ENCODE data around the gene SPATA46.
"Not testable (repeated sequence)": the region's sequence is repeated elsewhere in the genome, so short reads cannot be mapped to it uniquely, and the experiment has no call there.

Gene SPATA46

GRCh38 chr1:162360874-162361260, 15.8 kb downstream of the SPATA46 start:
- H3K4me1 ChIP-seq (ENCODE audit: control insufficient read depth, low read depth, low read length): no peaks in the 10 kb centered on the region
- H3K27ac ChIP-seq (ENCODE audit: low read length): no peak overlapping the region

DNA sequence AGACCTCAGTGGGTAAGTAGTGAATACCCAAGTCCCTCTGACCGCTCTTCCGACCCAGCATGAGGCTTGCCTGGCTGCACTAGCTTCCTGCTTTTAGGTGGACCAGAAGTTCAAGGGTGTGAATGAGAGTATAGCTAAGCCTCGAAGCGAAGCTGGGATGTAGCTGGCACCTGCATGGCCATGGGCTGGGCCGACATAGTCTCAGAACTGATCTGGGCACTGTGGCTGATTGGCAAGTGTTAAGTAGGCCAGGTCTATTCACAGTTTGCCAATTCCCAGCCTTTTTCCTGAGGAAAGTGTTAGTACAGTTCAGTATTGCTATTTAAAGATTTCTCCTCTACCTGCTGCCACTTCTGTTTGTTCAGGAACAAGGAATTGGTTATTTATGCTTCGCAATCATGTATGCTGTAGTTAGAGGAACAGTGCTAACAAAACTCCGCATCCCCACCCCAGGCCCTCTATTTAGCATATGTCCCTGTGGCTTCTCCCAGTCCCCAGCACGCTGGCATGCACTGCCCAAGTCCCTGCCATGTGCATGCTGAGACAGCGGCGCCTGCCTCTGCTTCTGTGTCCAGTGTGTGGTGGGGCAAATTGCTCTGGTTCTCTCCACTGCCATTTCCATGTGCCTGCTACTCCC, 16.3 kb downstream of the SPATA46 start:
- Histone ChIP-seq H3K27me3 (ENCODE audit: control insufficient read depth, insufficient read depth, low read length) (no peaks in the 10 kb centered on the region), H3K4me3 (ENCODE audit: low read length) (no peak overlapping the region), H3K9ac (ENCODE audit: low read length) (no peak overlapping the region), H3K27ac (ENCODE audit: low read length) (no peak overlapping the region), H3K9me3 (ENCODE audit: control insufficient read depth, low read depth, low read length) (no peaks in the 10 kb centered on the region), H3K36me3 (ENCODE audit: control insufficient read depth, low read depth, low read length) (no peaks in the 10 kb centered on the region), H3K4me1 (ENCODE audit: control insufficient read depth, low read depth, low read length) (no peaks in the 10 kb centered on the region)

More at GRCh38 chr1:162360874-162361260, 15.8 kb downstream of the SPATA46 start:
- Histone ChIP-seq H3K36me3 (ENCODE audit: control insufficient read depth, low read depth, low read length) (no peaks in the 10 kb centered on the region), H3K27me3 (ENCODE audit: control insufficient read depth, insufficient read depth, low read length) (no peaks in the 10 kb centered on the region), H3K9me3 (ENCODE audit: control insufficient read depth, low read depth, low read length) (no peaks in the 10 kb centered on the region), H3K4me3 (ENCODE audit: low read length) (no peak overlapping the region), H3K9ac (ENCODE audit: low read length) (no peak overlapping the region)

DNA sequence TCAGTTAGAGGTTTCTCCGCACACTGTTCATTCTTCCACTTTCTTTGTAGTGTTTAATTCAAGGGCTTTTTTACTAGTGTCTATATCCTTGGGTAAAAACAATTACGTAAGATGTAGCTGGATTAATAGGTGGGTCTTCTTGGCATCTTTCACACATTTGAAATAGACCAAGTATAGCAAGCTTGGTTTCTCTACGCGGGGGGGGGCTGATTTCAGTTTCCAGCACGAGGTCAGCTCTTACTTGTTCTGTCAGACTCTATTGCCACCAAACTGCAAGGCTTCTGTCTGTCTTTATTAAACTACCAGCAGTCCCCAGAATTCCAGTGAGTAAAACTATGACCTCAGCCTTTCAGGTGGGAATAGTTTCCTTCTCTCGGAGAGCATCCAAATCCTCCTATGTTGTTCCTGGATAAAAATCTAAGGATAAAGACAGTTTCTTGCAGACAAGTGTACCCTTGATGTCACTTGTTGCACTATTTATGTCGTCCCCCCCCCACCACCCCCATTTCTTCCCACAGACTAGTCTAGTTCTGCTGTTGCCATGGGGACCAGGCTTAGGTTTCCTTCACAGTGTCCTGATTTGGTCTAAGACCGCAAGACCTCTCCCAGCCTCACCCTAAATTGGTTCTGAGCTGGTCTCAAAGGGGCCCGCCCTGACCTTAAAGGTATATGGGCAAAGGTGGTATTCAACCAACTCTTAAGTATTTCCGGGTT, 17.0 kb downstream of the SPATA46 start:
- H3K36me3 ChIP-seq (ENCODE audit: control insufficient read depth, low read depth, low read length): no peaks in the 10 kb centered on the region
- no peaks in the 10 kb centered on the region for H3K4me1 ChIP-seq (ENCODE audit: control insufficient read depth, low read depth, low read length)
- H3K9ac ChIP-seq (ENCODE audit: low read length): no peak overlapping the region
- H3K27me3 ChIP-seq (ENCODE audit: control insufficient read depth, insufficient read depth, low read length): no peaks in the 10 kb centered on the region
- H3K9me3 ChIP-seq (ENCODE audit: control insufficient read depth, low read depth, low read length): no peaks in the 10 kb centered on the region
- H3K27ac ChIP-seq (ENCODE audit: low read length): no peak overlapping the region
- H3K4me3 ChIP-seq (ENCODE audit: low read length): no peak overlapping the region

DNA sequence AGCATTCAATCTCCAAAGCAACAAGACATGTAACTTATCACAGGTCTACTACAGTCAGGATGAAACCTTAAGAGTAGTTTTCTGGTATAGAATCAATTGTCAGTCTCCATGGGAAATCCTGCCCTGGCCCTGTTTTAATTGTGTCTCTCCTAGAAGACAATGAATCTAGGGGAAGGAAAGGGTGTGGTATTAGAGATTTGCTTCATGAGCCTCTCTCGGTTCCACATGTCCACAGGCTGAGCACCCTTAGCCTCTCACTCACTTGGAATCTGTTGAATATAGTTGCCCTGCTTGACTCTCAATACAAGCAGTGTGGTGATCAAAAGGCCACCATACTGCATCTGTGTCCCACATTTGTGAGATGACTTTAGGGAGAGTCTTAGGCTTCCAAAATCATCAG, 17.7 kb downstream of the SPATA46 start:
- Histone ChIP-seq H3K9ac (ENCODE audit: low read length) (no peak overlapping the region), H3K36me3 (ENCODE audit: control insufficient read depth, low read depth, low read length) (no peaks in the 10 kb centered on the region), H3K4me1 (ENCODE audit: control insufficient read depth, low read depth, low read length) (no peaks in the 10 kb centered on the region), H3K4me3 (ENCODE audit: low read length) (no peak overlapping the region), H3K9me3 (ENCODE audit: control insufficient read depth, low read depth, low read length) (no peaks in the 10 kb centered on the region), H3K27me3 (ENCODE audit: control insufficient read depth, insufficient read depth, low read length) (no peaks in the 10 kb centered on the region), H3K27ac (ENCODE audit: low read length) (no peak overlapping the region)

DNA sequence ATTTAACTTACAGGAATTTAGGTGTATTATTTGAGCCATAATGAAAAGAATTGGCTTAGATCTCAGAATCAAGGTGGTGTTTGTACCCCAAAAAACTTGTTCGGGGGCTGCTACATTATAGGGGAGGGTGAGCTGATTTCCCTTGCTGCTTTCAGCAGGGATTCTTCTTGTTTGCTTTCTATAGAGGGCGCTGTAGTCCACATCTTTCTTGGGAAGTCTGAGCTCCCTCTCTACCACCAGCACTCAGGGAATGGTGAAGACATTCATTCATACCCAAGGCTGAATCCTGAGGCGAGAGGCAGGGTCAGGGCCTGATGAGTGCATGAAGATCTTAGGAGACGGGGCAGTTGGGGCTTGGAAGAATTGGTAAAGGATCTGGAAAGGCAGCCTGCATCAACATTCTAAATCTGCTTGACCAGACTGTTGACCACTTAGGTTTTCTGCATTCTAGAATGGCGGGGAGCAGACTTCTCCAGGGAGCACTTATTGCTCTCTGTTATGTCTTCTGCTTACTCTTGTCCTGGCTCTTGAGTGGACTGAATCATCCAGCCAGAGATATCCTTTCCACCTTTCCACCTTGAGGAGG, 18.9 kb downstream of the SPATA46 start:
- Histone ChIP-seq H3K4me3 (ENCODE audit: low read length) (no peak overlapping the region), H3K9me3 (ENCODE audit: control insufficient read depth, low read depth, low read length) (no peaks in the 10 kb centered on the region), H3K36me3 (ENCODE audit: control insufficient read depth, low read depth, low read length) (no peaks in the 10 kb centered on the region), H3K9ac (ENCODE audit: low read length) (no peak overlapping the region), H3K4me1 (ENCODE audit: control insufficient read depth, low read depth, low read length) (peaks cover 11% of the 10 kb centered on the region), H3K27ac (ENCODE audit: low read length) (no peak overlapping the region), H3K27me3 (ENCODE audit: control insufficient read depth, insufficient read depth, low read length) (no peaks in the 10 kb centered on the region)

DNA sequence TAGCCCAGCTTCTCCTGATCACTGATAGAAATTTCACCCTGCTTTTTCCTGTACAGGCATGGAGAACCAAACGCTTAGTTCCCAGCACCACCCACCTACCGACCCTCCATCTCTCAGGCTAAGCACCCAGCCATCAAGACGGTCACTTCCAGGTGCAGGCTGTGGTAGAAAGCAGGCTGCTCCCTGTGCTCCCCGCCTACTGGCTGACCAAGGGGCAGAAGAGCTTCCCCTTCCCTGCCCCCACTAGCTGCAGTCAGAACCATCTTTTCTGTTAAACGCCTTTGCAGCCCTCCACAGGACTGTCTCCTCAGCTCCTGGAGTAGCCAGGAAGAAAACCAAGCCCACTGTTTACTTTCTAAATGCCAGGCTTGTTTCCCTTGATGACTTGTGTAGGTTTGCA, 23.0 kb downstream of the SPATA46 start:
- Histone ChIP-seq H3K9me3 (ENCODE audit: control insufficient read depth, low read depth, low read length) (no peaks in the 10 kb centered on the region), H3K27ac (ENCODE audit: low read length) (no peak overlapping the region), H3K4me1 (ENCODE audit: control insufficient read depth, low read depth, low read length) (peaks cover 12% of the 10 kb centered on the region), H3K4me3 (ENCODE audit: low read length) (no peak overlapping the region), H3K9ac (ENCODE audit: low read length) (no peak overlapping the region), H3K27me3 (ENCODE audit: control insufficient read depth, insufficient read depth, low read length) (no peaks in the 10 kb centered on the region), H3K36me3 (ENCODE audit: control insufficient read depth, low read depth, low read length) (no peaks in the 10 kb centered on the region)

GRCh38 chr1:162353078-162353477, 23.6 kb downstream of the SPATA46 start:
- no peak overlapping the region for H3K9ac ChIP-seq (ENCODE audit: low read length)
- no peaks in the 10 kb centered on the region for H3K27me3 ChIP-seq (ENCODE audit: control insufficient read depth, insufficient read depth, low read length)
- no peak overlapping the region for H3K4me3 ChIP-seq (ENCODE audit: low read length)
- H3K4me1 ChIP-seq (ENCODE audit: control insufficient read depth, low read depth, low read length): peaks cover 12% of the 10 kb centered on the region
- H3K9me3 ChIP-seq (ENCODE audit: control insufficient read depth, low read depth, low read length): no peaks in the 10 kb centered on the region
- H3K27ac ChIP-seq (ENCODE audit: low read length): no peak overlapping the region
- H3K36me3 ChIP-seq (ENCODE audit: control insufficient read depth, low read depth, low read length): no peaks in the 10 kb centered on the region

DNA sequence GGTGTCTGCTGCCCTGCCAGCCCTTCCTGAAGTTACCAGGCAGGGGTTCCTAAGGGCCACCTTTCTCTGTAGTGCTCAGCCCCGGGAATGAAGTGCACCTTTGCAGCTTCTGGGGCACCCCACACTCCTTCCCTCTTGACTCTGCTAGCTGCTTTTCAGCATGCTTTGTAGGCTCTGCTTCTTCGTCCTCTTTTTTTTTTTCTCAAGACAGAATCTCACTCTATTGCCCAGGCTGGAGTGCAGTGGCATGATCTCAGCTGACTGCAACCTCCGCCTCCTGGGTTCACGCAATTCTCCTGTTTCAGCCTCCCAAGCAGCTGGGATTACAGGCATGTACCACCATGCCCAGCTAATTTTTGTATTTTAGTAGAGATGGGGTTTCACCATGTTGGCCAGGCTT, 24.8 kb downstream of the SPATA46 start:
- H3K36me3 ChIP-seq (ENCODE audit: control insufficient read depth, low read depth, low read length); H3K27ac ChIP-seq (ENCODE audit: low read length); H3K4me3 ChIP-seq (ENCODE audit: low read length); H3K9ac ChIP-seq (ENCODE audit: low read length); H3K27me3 ChIP-seq (ENCODE audit: control insufficient read depth, insufficient read depth, low read length); H3K9me3 ChIP-seq (ENCODE audit: control insufficient read depth, low read depth, low read length): not testable (repeated sequence)
- H3K4me1 ChIP-seq (ENCODE audit: control insufficient read depth, low read depth, low read length): peaks cover 12% of the 10 kb centered on the region

GRCh38 chr1:162351246-162351842, 25.3 kb downstream of the SPATA46 start:
- Histone ChIP-seq H3K4me1 (ENCODE audit: control insufficient read depth, low read depth, low read length) (peaks cover 12% of the 10 kb centered on the region), H3K27ac (ENCODE audit: low read length) (no peak overlapping the region), H3K9me3 (ENCODE audit: control insufficient read depth, low read depth, low read length) (no peaks in the 10 kb centered on the region), H3K27me3 (ENCODE audit: control insufficient read depth, insufficient read depth, low read length) (no peaks in the 10 kb centered on the region), H3K36me3 (ENCODE audit: control insufficient read depth, low read depth, low read length) (no peaks in the 10 kb centered on the region), H3K9ac (ENCODE audit: low read length) (no peak overlapping the region), H3K4me3 (ENCODE audit: low read length) (no peak overlapping the region)

GRCh38 chr1:162349635-162350330, 26.9 kb downstream of the SPATA46 start:
- Histone ChIP-seq H3K4me3 (ENCODE audit: low read length) (no peak overlapping the region), H3K9me3 (ENCODE audit: control insufficient read depth, low read depth, low read length) (no peaks in the 10 kb centered on the region), H3K4me1 (ENCODE audit: control insufficient read depth, low read depth, low read length) (peaks cover 12% of the 10 kb centered on the region), H3K27ac (ENCODE audit: low read length) (no peak overlapping the region), H3K27me3 (ENCODE audit: control insufficient read depth, insufficient read depth, low read length) (no peaks in the 10 kb centered on the region), H3K9ac (ENCODE audit: low read length) (no peak overlapping the region), H3K36me3 (ENCODE audit: control insufficient read depth, low read depth, low read length) (no peaks in the 10 kb centered on the region)

- Histone ChIP-seq H3K9me3 (ENCODE audit: control insufficient read depth, low read depth, low read length) (no peaks in the 10 kb centered on the region), H3K27ac (ENCODE audit: low read length) (no peak overlapping the region), H3K9ac (ENCODE audit: low read length) (no peak overlapping the region), H3K4me3 (ENCODE audit: low read length) (no peak overlapping the region), H3K36me3 (ENCODE audit: control insufficient read depth, low read depth, low read length) (no peaks in the 10 kb centered on the region), H3K27me3 (ENCODE audit: control insufficient read depth, insufficient read depth, low read length) (no peaks in the 10 kb centered on the region), H3K4me1 (ENCODE audit: control insufficient read depth, low read depth, low read length) (no peaks in the 10 kb centered on the region)
These were observed 29.4 kb downstream of the SPATA46 start for GRCh38 chr1:162347281-162347680.

Data from iPS-18a (cell line).